H9 (cell line): ENCODE results near the gene AATK. TPM values are rescaled to one million over a fixed set of nuclear protein-coding genes. Genes with fewer than 3 reads are reported as not detected.

Experiments
- DNase-seq: peaks from one replicate; pipeline ENCODE4 v3.0.0-alpha.2; 2017
- H2AFZ ChIP-seq: one replicate; pipeline ENCODE4 v1.6.1; 2013; ENCODE audit warnings: mild to moderate bottlenecking, low read length, control low read depth, moderate library complexity
- H2AK5ac ChIP-seq: 2 replicates; pipeline ENCODE4 v1.6.1; 2013; ENCODE audit warnings: low read length, control low read depth, mixed read lengths; ENCODE audit not compliant: insufficient read length
- H2BK120ac ChIP-seq: one replicate; pipeline ENCODE4 v1.6.1; 2013; ENCODE audit warnings: low read depth, mild to moderate bottlenecking, low read length, control low read depth, inconsistent platforms; ENCODE audit not compliant: poor library complexity, severe bottlenecking
- H2BK12ac ChIP-seq: 2 replicates; pipeline ENCODE4 v1.6.1; 2013; ENCODE audit warnings: low read length, control low read depth, mixed read lengths, low read depth; ENCODE audit not compliant: insufficient read length
- H2BK15ac ChIP-seq: 2 replicates; pipeline ENCODE4 v1.6.1; 2013; ENCODE audit warnings: low read depth, low read length, control low read depth
- H2BK20ac ChIP-seq: one replicate; pipeline ENCODE4 v1.6.1; 2013; ENCODE audit warnings: low read depth, mild to moderate bottlenecking, low read length, control low read depth, inconsistent platforms; ENCODE audit not compliant: poor library complexity, severe bottlenecking
- H2BK5ac ChIP-seq: 2 replicates; pipeline ENCODE4 v1.6.1; 2013; ENCODE audit warnings: low read length, control low read depth, mixed read lengths; ENCODE audit not compliant: insufficient read length
- H3K14ac ChIP-seq: 2 replicates; pipeline ENCODE4 v1.6.1; 2013; ENCODE audit warnings: low read length, control low read depth; ENCODE audit not compliant: insufficient read depth
- H3K18ac ChIP-seq: 2 replicates; pipeline ENCODE4 v1.6.1; 2013; ENCODE audit warnings: low read depth, mild to moderate bottlenecking, mixed read lengths, low read length, control low read depth; ENCODE audit not compliant: insufficient read length
- H3K23ac ChIP-seq: 2 replicates; pipeline ENCODE4 v1.6.1; 2013; ENCODE audit warnings: low read length, control low read depth, mixed read lengths, low read depth; ENCODE audit not compliant: insufficient read length
- H3K23me2 ChIP-seq: 2 replicates; pipeline ENCODE4 v1.6.1; 2013; ENCODE audit warnings: low read depth, mild to moderate bottlenecking, mixed read lengths, low read length, control low read depth; ENCODE audit not compliant: insufficient read length, poor library complexity, severe bottlenecking
- H3K27ac ChIP-seq: 2 replicates; pipeline ENCODE4 v1.5.1; 2013; ENCODE audit warnings: low read length, control low read depth, mixed read lengths, low read depth; ENCODE audit not compliant: insufficient read length
- H3K27me3 ChIP-seq: 2 replicates; pipeline ENCODE4 v1.6.1; 2013; ENCODE audit warnings: low read length, control low read depth, inconsistent platforms; ENCODE audit not compliant: insufficient read depth
- H3K4ac ChIP-seq: 2 replicates; pipeline ENCODE4 v1.6.1; 2013; ENCODE audit warnings: low read depth, mild to moderate bottlenecking, control low read depth, inconsistent platforms, low read length, moderate library complexity
- H3K4me1 ChIP-seq: 2 replicates; pipeline ENCODE4 v1.6.1; 2013; ENCODE audit warnings: low read length, control low read depth, inconsistent platforms; ENCODE audit not compliant: insufficient read depth
- H3K4me2 ChIP-seq: 2 replicates; pipeline ENCODE4 v1.6.1; 2013; ENCODE audit warnings: low read length, control low read depth, mixed read lengths; ENCODE audit not compliant: insufficient read length, insufficient read depth
- H3K56ac ChIP-seq: 2 replicates; pipeline ENCODE4 v1.6.1; 2013; ENCODE audit warnings: low read depth, mild to moderate bottlenecking, mixed read lengths, low read length, control low read depth; ENCODE audit not compliant: insufficient read length
- H3K79me1 ChIP-seq: 2 replicates; pipeline ENCODE4 v1.6.1; 2013; ENCODE audit warnings: low read depth, mild to moderate bottlenecking, moderate library complexity, low read length, control low read depth, inconsistent platforms; ENCODE audit not compliant: insufficient read depth, poor library complexity, severe bottlenecking
- H3K79me2 ChIP-seq: 2 replicates; pipeline ENCODE4 v1.6.1; 2013; ENCODE audit warnings: low read length, control low read depth, inconsistent platforms; ENCODE audit not compliant: insufficient read depth
- H3K9ac ChIP-seq: 2 replicates; pipeline ENCODE4 v1.6.1; 2013; ENCODE audit warnings: low read length, control low read depth, mixed read lengths; ENCODE audit not compliant: insufficient read length; ENCODE audit errors: extremely low read depth
- H3K9me3 ChIP-seq: one replicate; pipeline ENCODE4 v1.6.1; 2013; ENCODE audit warnings: low read depth, low read length, inconsistent platforms; ENCODE audit not compliant: control insufficient read depth
- H3T11ph ChIP-seq: one replicate; pipeline ENCODE4 v1.6.1; 2013; ENCODE audit warnings: mild to moderate bottlenecking, low read length, control low read depth, inconsistent platforms
- H4K20me1 ChIP-seq: one replicate; pipeline ENCODE4 v1.6.1; 2013; ENCODE audit not compliant: control insufficient read depth, insufficient read length, insufficient read depth
- H4K5ac ChIP-seq: 2 replicates; pipeline ENCODE4 v1.6.1; 2013; ENCODE audit warnings: low read depth, mild to moderate bottlenecking, mixed read lengths, low read length, control low read depth; ENCODE audit not compliant: insufficient read length
- H4K8ac ChIP-seq: replicated peaks from 2 replicates; pipeline ENCODE4 v1.6.1; 2013; ENCODE audit warnings: low read length, control low read depth, mixed read lengths, low read depth; ENCODE audit not compliant: insufficient read length
- H4K91ac ChIP-seq: 2 replicates; pipeline ENCODE4 v1.6.1; 2013; ENCODE audit warnings: low read depth, mild to moderate bottlenecking, moderate library complexity, mixed read lengths, low read length, control low read depth; ENCODE audit not compliant: insufficient read length
- H3K27ac Mint-ChIP-seq, 3 experiments: 2 replicates in 2 of 3; 3 replicates in 1 of 3; pipeline ENCODE4 v1.8.0; 2020 to 2021; ENCODE audit warnings: mixed read lengths in 3 of 3, mild to moderate bottlenecking in 1 of 3, moderate library complexity in 1 of 3
- H3K27me3 Mint-ChIP-seq: 2 replicates; pipeline ENCODE4 v1.8.0; 2021; ENCODE audit warnings: low read depth, mild to moderate bottlenecking, moderate library complexity, mixed read lengths
- H3K36me3 Mint-ChIP-seq, 3 experiments: 2 replicates in 2 of 3; 3 replicates in 1 of 3; pipeline ENCODE4 v1.8.0; 2020 to 2021; ENCODE audit warnings: low read depth in 3 of 3, mixed read lengths in 3 of 3; ENCODE audit not compliant: insufficient read depth in 1 of 3
- H3K4me1 Mint-ChIP-seq, 2 experiments: 2 replicates each; pipeline ENCODE4 v1.8.0; 2020; ENCODE audit warnings: mixed read lengths in 2 of 2
- H3K4me3 Mint-ChIP-seq, 2 experiments: 2 replicates in 1 of 2; 3 replicates in 1 of 2; pipeline ENCODE4 v1.8.0; 2020 to 2021; ENCODE audit warnings: mild to moderate bottlenecking in 2 of 2, mixed read lengths in 2 of 2, moderate library complexity in 1 of 2
- H3K9me3 Mint-ChIP-seq, 2 experiments: 2 replicates in 1 of 2; 3 replicates in 1 of 2; pipeline ENCODE4 v1.8.0; 2020; ENCODE audit warnings: mild to moderate bottlenecking in 2 of 2, mixed read lengths in 2 of 2, moderate library complexity in 1 of 2
- CTCF ChIP-seq: fragments of 200-600 bp; sonication (generic); conservative IDR thresholded peaks from 3 replicates; pipeline ENCODE4 v1.8.0; 2021; ENCODE audit warnings: antibody characterized with exemption, mild to moderate bottlenecking
- WGBS: extraction: QIAGEN DNeasy Blood & Tissue Kit; methylation state at CpG from one replicate; pipeline ENCODE4 v1.1.7; 2013; ENCODE audit warnings: missing lambda C conversion rate, low lambda C conversion rate, mixed read lengths; ENCODE audit not compliant: insufficient read length; ENCODE audit errors: extremely low coverage; 5-methylcytosine and 5-hydroxymethylcytosine counted together
- total RNA-seq: library from RNA; stranded (reverse); gene quantifications from 2 replicates; pipeline ENCODE4 v1.2.1, GENCODE V29; 2021

AATK gene
- total RNA-seq, 1 experiment from 2014 or later = 2.4 TPM

GRCh38 chr17:81189016-81189415 lies 23.0 kb upstream of the AATK start:
- H2BK12ac ChIP-seq = no peak overlapping the region
- whole genome bisulfite sequencing = no CpG with 5 or more reads among the region's 7 CpGs

More at GRCh38 chr17:81189016-81189415, 23.0 kb upstream of the AATK start:
- Mint-ChIP-seq H3K27me3 (no peaks in the 10 kb centered on the region), H3K27ac (no peak overlapping the region), H3K36me3 (peaks cover 0 to 6% (median 4%) of the 10 kb centered on the region in 3 experiments; a peak in 4 of 7 replicates), H3K4me1 (peaks cover 2 to 4% of the 10 kb centered on the region in 2 experiments; a peak in 1 of 4 replicates), H3K9me3 (no peaks in the 10 kb centered on the region), H3K4me3 (no peak overlapping the region)
- Histone ChIP-seq H4K8ac (no peak overlapping the region), H2AK5ac (no peak overlapping the region), H3K4ac (no peak overlapping the region), H2BK15ac (no peak overlapping the region), H3K4me1 (no peaks in the 10 kb centered on the region), H3K18ac (no peak overlapping the region), H2AFZ (no peak overlapping the region), H3K79me1 (no peaks in the 10 kb centered on the region), H3K9me3 (no peaks in the 10 kb centered on the region), H3K9ac (no peak overlapping the region), H4K91ac (no peak overlapping the region), H3K23ac (no peak overlapping the region), H2BK120ac (no peak overlapping the region), H4K20me1 (no peaks in the 10 kb centered on the region), H3K14ac (no peak overlapping the region), H3T11ph (no peak overlapping the region), H3K79me2 (no peaks in the 10 kb centered on the region), H3K4me2 (no peak overlapping the region), H3K27ac (no peak overlapping the region), H3K23me2 (no peaks in the 10 kb centered on the region), H3K56ac (no peak overlapping the region), H3K27me3 (no peaks in the 10 kb centered on the region), H2BK5ac (no peak overlapping the region), H4K5ac (no peak overlapping the region), H2BK20ac (no peak overlapping the region)
- no peak for DNase-seq
- no peak for TF ChIP-seq CTCF
